HG03025 (cell line): ENCODE results near the gene ATP2C2.
"Not testable (repeated sequence)": the region's sequence is repeated elsewhere in the genome, so short reads cannot be mapped to it uniquely, and the experiment has no call there.

Experiments used
- ATAC-seq: cut with Tn5 transposase; IDR thresholded peaks from one replicate; pipeline ENCODE4 v1.9.1; 2021; ENCODE audit warnings: mild to moderate bottlenecking, moderate library complexity; ENCODE audit not compliant: unreplicated experiment, low FRiP score

ATP2C2 gene

GRCh38 chr16:84392031-84392360 lies 23.7 kb downstream of the ATP2C2 start:
- ATAC-seq = no peak

GRCh38 chr16:84396082-84396481 lies 27.7 kb downstream of the ATP2C2 start:
- not testable (repeated sequence) for ATAC-seq

GRCh38 chr16:84396537-84397008 lies 28.2 kb downstream of the ATP2C2 start:
- no peak for ATAC-seq

GRCh38 chr16:84397090-84397489 lies 28.8 kb downstream of the ATP2C2 start:
- no peak for ATAC-seq

GRCh38 chr16:84398701-84399100 lies 30.4 kb downstream of the ATP2C2 start:
- ATAC-seq = no peak

- not testable (repeated sequence) for ATAC-seq
Measured at GRCh38 chr16:84399912-84400311, 31.6 kb downstream of the ATP2C2 start.

GRCh38 chr16:84403435-84403834 lies 35.1 kb downstream of the ATP2C2 start:
- ATAC-seq = not testable (repeated sequence)

GRCh38 chr16:84404324-84404723 lies 36.0 kb downstream of the ATP2C2 start:
- no peak for ATAC-seq

- no peak for ATAC-seq
Measured at GRCh38 chr16:84404936-84405639, 36.8 kb downstream of the ATP2C2 start.

GRCh38 chr16:84406006-84406963 lies 37.9 kb downstream of the ATP2C2 start:
- ATAC-seq = no peak

- no peak for ATAC-seq
Measured at GRCh38 chr16:84407588-84408313, 39.4 kb downstream of the ATP2C2 start.

- no peak for ATAC-seq
Measured at GRCh38 chr16:84408314-84408690, 40.0 kb downstream of the ATP2C2 start.

- ATAC-seq = no peak
Measured at GRCh38 chr16:84408856-84409255, 40.5 kb downstream of the ATP2C2 start.

- no peak for ATAC-seq
Measured at GRCh38 chr16:84410361-84411138, 42.2 kb downstream of the ATP2C2 start.

GRCh38 chr16:84411768-84412167 lies 43.4 kb downstream of the ATP2C2 start:
- ATAC-seq = no peak

GRCh38 chr16:84412262-84412661 lies 43.9 kb downstream of the ATP2C2 start:
- ATAC-seq = no peak

GRCh38 chr16:84413244-84414004 lies 45.1 kb downstream of the ATP2C2 start:
- ATAC-seq = no peak

- no peak for ATAC-seq
Measured at GRCh38 chr16:84414789-84415326, 46.5 kb downstream of the ATP2C2 start.
